Islet precursor cell (in vitro differentiated cells): ENCODE results near the gene SURF4.
A peak's percentile ranks its signal among the peaks of the same experiment; 100 is the strongest.
"Not testable (repeated sequence)": the region's sequence is repeated elsewhere in the genome, so short reads cannot be mapped to it uniquely, and the experiment has no call there.

ENCODE experiments used
- DNase-seq: peaks from one replicate; pipeline ENCODE4 v3.0.0-alpha.2; 2018

SURF4 gene

DNA sequence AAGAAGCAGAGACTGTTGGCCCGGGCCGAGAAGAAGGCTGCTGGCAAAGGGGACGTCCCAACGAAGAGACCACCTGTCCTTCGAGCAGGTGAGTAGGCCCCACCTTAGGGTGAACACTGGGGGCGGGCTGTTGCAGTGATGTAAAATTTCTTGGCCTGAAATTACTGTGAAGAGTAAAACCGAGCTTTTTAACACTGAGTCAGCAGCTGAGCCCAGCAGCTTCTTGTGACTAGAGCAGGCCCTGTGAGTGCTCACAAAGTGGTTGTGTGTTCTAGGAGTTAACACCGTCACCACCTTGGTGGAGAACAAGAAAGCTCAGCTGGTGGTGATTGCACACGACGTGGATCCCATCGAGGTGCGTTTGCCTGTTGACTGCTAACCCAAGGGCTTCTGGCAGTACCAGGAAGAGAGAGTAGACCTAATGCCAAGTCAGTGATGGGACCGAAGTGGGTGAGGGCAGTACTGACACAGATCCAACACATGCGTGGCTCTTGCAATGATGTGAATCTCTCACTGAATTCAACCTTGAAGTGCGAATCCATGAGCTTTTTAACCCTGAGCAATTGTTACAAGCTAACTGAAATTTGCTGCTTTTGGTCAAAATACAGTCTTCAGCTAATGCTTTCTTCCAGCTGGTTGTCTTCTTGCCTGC is 25.8 kb downstream of the SURF4 start:
- DNase-seq, result no peak

DNA sequence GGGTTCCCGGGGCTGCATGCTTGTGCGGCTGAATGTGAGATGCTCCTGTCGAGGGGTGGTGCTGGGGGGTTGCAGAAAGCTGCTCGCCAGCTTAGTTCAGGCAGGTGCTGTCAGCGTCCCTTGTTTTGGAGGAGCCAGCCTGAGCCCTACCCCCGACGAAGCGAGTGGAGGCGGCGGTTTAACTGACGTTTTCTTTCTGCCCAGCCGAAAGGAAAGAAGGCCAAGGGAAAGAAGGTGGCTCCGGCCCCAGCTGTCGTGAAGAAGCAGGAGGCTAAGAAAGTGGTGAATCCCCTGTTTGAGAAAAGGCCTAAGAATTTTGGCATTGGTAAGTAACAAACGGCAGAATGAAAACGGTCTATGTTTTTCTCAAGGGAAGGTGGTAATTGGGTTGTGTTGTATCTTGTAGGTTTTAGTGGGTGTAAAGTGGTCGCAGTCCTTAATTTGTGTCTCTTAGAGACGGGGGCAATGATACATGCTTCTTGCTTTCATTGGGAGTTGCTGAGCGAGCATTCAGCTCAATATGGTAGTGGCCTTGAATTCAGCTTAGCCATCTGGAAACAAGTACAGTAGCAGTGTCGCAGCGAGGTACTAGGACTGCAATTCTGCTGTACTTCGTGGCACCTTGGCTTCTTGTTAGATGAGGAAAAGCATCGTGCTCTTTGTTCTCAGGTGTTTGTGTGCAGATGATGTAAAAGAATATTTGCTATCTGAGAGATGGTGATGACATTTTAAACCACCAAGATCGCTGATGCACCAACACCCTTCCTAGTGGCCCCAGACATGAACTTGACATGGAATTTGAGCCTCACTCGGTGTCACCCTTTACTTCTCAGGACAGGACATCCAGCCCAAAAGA is 26.9 kb downstream of the SURF4 start:
- no peak for DNase-seq

DNA sequence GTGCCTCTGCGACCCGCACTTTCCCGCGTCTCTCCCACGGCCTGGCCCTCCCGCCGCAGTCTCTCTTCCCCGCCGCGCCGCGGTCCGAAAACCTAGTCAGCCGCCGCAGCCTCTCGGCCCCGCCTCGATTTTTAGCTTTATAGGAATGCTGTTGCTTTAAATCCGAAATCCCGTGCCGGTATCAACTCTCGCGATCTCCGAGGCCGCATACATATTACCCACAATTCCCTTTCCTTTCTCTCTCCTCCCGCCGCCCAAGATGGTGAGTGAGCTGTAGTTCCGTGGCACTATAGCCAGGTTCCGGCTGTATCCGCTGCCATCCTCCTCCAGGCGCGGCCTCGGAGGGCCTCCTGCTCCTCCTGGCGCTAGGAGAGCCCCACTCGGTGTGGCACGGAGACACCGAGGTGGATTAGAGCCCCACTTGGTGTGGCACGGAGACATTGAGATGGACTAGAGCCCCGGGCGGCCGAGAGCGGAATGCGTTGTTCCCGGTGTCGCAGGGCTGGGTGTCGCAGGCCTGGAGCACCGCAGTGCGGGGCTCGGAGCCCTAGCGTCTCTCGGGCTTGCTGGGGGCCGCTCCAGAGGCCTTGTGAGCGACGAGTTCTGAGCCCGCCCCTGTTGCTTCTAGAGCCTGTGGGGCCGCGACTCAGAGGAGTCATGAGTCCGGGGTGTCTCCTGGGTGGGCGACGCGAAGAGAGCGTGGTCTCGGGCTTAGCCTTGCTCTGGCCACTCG is 27.7 kb downstream of the SURF4 start, which contains the start of the genes MED22 and RPL7A:
TSS of gene MED22 (minus strand) at position 147 of the 733 bp plus-strand sequence. CDS start 1,469 bp downstream, outside the sequence.
TSS of gene RPL7A (plus strand) at position 234 of the 733 bp plus-strand sequence. CDS start at position 260, 26 bp downstream.
- DNase-seq, result peak; percentile 97

DNA sequence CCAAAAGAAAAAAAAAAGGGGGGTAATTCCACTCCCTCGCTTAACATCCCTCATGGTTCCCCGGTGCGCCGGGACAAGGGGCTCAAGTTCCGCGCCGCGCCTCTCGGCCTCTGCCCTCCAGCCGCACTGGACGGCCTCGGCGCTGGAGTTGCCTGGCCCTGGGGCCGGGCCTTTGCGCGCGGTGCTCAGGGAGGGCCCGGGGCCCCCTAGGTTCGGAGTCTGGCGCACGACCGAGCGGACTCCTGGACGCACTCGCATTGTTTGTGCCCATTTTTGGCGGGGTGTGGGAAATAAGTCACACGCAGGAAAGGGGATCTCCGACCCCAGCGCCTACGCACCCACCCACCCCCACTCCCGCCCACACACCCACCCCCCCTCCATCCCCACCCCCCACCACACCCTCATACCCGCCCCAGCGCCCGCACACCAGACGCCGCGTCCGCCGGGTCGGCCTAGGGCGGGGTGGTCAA is 28.3 kb downstream of the SURF4 start:
- DNase-seq, result no peak

DNA sequence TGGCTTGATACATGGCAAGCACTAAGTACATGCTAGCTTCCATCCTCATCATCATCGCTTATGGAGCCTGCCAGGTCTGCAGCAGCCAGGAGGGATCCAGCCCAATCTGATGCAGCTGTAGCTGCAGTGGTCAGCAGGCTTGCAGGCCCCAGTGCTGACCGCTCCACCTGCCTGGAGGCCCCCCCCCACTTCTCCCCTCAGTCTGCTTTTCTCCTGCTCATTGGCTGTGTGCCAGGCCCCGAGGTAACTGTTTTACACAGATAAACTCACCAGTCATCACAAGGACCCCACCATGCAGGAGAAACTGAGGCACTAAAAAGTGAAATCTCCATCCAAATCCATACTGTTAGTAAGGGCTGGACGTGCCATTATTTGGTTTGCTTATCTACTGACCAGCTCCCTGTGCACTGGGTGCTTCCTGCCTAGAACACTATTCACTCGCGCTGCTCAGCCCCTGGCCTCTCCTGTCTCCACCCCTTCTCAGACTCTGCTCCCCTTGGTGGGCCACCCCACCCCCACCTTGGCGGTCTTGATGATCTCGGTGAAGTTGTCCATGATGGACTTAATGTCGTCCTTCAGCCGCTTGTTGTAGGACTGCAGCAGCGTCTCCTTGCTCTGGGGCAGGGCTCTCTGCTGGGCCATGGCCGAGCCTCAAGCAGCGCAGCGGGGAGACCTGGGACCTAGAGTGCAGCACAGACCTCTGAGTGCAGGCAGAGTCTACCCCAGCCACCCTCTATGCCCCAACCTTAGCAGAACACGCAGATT is 29.7 kb downstream of the SURF4 start:
- no peak for DNase-seq

DNA sequence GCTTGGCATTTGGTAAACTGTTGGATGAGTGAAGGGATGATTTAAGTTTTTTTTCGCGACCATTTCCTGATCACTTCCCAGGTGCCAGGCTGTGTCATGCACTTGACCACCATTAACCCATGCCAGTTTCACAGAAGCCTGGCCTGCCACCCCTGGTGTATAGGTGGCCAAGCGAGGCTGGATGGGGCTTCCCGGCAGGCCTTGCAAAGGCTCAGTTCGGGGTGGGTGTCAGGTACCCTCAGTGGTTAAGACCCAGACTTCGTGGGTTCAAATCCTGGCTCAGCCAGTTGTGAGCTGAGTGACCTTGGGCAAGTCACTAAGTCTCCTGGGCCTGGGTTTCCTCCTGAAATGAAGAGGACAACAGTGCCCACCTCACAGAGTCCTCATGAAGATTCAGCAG is 30.3 kb downstream of the SURF4 start:
- DNase-seq, result no peak

DNA sequence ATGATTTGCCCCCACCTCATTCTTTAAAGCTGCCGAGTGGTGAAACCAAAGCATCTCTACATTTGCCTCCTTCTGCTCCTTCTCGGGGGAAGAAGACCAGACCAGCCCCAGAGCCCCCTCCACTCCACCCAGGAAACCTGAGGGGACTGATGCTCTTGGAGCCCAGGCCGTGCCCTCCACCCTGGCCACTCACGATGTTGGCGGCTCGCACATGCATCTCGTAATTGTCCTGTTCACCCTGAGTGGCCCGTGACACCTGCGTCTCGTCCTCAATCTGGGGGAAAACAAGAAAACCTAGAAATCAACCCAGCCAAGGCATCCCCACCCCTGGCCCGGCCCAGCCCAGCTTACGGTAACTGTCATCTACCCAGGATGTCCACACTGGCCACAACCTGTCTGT is 30.9 kb downstream of the SURF4 start:
- DNase-seq, result no peak

DNA sequence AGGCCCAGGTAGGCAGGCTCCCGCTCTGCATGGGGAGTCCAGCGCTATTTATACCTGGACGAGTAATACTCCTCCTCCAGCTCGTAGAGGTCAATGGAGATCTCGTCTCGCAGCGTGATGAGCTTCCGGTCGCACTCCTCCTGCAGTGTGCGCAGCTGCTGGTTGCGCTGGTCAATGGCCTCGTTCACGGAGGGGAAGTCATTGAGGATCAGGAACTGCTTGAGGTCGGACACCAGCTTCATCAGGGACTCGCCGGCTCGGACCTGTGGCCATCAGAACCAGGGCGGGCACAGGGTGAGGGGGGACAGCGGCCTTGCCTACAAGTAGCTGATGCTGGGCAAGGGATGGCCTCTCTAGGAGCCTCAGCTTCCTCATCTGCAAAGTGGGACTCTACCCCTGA is 31.8 kb downstream of the SURF4 start:
- no peak for DNase-seq

DNA sequence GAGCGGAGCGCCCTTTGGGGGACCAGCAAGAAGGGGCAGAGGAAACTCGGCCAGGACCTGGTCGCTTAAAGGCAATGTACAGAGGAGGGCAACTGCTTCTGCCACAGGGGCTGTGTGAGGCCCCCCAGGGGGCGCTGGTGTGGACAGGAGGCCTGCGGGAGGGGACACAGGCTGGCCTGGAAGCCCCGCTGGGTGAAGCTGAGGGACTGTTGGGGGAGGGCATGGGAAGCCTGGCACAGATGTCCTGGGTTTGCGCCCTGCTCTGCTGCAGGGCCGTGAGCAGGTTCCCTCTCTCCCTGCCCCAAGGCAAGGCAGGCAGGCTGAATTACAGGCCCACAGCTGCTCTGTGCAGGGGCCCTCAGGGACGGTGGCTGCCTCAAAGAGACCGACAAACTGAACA is 33.3 kb downstream of the SURF4 start:
- no peak for DNase-seq

DNA sequence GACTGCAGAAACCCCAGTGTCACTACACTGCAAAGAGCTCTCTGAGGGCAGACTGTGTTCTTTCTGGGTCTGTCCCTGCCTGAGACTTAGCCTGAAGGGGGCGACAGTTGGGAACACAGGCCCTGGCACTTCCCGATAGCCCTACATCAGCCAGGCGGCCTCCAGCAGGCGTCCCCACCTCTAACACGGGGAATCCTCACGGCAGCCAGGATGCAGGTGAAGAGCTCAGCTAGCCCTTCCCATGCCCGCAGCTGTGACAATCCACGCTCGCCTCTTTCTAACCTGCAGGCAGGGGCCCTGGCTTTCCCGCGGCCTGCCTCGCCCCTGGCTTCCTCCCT is 33.8 kb downstream of the SURF4 start:
- peak; percentile 72 for DNase-seq

DNA sequence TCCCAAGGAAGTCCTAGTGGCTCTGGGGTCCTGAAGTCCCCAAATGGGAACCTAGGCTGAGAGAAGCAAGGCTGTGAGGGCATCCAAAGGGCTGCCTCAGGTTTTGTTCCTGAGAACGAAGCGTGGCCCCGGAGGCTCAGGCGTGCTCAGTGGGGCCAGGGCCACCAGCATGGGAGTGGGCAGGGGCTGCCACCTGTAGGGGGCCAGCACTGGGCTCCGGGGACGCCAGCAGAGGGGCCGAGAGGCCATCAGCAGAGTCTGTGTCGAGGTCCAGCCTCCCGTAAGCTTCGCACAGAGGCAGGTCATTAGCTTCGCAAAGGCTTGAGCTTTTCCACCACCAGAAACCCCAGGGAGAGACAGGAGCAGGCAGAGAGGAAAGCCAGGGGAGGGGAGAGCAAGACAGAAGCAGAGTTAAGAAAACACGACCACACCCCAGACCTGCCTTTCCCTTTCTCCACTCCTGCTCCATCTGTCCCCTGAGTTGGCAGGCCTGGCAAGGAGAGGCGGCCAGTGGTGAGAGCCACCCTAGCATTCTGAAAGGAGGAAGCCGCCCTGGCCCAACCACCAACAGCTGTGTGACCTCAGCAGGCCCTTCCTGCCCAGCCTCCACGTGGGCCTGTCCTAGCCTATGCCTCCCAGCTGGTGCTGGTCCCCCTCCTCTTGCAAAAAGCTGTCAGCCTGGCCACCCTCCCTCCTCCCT is 34.3 kb downstream of the SURF4 start:
- no peak for DNase-seq

DNA sequence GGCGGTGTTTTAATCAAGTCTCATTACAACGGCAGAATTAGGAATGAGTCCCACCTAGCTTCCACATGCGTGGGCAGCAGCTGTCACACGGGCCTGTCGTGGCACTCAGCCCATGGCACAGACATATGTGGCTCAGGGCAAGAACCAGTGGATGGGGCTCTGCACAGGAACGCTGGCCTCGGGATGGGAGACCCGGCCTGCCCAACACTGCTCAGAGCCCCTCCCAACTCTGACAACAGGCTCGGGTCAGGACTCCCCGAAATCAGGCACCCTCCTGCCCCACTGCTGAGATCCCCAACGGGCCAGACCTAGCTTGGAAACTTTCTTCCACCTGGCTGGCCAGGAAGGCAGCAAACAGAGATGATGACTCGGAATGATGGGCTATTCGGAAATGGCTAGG is 34.9 kb downstream of the SURF4 start:
- no peak for DNase-seq

DNA sequence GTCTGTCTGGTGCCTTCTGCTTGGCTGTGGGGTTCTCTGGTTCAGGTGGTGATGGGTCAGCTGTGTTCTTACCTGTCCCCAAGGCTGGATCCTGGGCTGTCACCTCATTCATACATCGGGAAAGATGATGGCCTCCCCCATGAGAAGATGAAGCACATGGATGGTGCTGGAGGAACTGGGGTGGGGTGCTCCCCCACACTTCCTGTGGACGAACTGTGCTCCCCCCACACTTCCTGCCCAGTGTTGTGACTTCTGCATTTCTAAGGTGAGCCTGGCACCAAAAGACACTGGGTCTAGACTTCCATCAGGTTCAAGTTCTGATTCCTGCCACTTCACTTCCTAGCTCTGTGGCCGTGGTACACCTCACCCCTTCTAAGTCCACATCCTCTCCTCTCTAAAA is 35.6 kb downstream of the SURF4 start:
- DNase-seq, result no peak

DNA sequence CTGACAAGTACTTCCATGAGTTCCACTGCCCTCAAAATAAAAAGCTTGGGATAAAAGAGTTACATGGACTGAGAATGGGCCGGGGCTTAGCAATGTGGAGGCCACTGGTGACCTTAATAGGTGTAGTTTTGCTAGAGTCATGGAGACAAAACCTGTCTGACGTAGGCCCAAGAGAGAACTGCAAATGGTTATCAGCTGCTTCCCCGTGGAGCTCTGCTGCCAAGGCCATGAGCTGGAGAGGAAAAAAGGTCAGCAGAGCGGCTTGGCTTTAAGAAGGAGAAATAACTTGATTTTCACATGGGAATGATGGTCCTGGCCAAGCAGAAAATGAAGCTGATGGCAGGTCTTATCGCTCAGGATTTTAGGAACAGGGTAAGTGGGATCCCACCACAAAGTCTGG is 36.2 kb downstream of the SURF4 start:
- no peak for DNase-seq

DNA sequence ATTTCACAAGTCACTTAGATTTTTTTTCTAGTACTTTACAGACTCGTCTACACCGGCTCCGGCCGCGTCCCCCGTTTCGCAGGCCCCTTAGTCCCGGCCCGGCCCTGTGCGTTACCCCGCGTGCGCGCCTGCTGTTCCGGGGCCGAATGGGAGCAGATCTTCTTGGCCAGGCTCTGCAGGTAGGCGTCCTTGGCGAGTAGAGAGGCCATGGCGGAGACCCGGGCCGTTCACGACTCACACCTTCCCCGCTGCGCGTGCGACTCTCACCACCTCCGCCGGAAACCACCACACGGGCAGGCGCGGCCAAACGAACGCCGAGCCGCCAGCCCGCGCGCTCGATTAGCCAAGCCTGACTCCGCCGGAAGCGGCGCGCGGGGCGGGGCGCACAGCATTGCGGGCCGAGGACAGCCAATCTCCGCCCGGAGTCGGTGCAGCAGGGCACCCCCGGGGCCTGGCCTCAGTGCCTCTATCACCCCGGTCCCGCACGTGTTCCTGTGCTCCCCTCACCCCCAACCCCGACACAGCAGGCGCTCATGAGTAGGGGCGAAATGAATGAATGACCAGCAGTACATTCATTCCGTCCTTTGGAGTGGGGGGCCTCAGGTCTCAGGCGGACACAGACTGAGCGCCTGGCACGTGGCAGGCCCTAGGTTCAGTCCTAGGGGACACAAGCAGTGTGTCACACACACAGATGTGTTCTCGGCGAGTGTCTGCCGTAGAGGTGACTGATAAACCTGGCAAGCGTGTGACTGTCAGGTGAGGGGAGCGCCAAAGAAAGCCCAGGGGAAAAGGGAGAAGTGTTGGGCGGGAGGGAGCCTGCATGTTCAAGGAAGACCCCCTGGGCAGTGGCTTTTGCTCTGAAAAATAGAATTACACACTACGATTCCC is 39.7 kb downstream of the SURF4 start, which contains the start of gene SURF6:
TSS of gene SURF6 (minus strand) at position 265 of the 888 bp plus-strand sequence. CDS start at position 209, 56 bp downstream.
- DNase-seq, result peak; percentile 93

DNA sequence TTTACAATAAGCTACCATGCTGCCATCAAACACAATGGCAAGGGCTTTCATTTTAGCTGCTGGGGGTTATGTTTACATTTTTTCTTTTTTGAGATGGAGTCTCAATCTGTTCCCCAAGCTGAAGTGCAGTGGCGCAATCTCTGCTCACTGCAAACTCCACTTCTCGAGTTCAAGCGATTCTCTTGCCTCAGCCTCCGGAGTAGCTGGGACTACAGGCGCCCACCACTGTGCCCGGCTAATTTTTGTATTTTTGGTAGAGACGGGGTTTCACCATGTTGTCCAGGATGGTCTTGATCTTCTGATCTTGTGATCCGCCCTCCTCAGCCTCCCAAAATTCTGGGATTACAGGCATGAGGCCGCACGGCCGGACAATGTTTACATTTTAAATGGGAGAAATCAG is 41.0 kb downstream of the SURF4 start:
- DNase-seq, result not testable (repeated sequence)

DNA sequence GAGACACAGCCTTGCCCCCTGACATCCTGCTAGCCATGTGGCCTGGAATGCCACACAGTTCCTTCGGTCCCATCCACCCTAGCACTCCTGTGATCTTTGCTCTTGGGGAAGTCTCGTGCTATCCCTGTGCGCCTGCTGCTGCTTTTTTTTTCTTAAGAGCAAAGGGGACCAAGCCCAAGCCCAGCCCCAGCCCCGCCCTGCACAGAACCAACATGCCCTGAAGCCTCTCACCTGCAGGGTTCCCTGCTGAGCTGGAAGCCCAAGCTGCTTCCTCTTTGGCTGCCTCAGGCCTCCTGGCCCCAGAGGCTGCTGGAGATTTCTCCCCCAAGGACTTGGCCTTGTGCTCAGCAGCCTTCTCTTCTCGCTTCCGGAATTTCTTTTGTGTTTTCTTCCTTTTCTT is 41.7 kb downstream of the SURF4 start:
- no peak for DNase-seq

DNA sequence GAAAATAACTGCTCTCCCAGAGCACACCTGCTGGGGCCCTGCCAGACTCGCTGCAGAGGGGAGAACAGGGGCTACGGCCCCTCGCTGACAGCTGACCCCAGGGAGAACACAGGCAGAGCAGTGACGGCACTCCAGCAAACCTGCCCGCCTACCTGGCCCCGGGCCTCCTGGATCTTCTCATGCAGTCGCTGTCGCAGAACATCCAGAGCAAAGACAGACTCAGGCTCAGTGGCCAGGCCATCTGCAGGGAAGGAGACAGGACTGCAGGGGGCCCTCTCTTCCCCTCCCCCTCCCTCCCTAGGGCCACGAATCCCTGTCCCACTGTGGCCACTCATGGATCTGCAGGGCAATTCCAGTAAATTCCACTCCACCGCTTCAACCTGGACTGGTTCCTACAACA is 42.3 kb downstream of the SURF4 start:
- no peak for DNase-seq

DNA sequence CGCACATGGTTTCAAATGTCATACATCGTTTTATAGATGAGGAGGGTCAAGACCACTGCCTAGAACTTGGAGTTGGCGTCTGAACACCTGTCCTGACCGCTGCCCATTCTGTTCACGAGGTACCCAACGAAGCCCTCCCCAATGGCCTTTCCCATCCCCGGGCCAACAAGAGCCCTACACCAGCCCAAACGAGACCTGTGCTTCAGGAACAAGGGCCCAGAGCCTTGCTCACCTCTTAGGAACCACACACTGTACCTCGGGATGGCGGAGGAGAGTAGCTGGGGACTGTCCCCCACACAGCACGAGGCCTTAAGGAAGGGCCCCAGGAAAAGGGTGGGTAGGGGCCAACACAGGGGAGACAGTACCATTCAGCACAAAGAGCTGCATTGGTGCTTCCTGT is 42.8 kb downstream of the SURF4 start:
- DNase-seq, result no peak

DNA sequence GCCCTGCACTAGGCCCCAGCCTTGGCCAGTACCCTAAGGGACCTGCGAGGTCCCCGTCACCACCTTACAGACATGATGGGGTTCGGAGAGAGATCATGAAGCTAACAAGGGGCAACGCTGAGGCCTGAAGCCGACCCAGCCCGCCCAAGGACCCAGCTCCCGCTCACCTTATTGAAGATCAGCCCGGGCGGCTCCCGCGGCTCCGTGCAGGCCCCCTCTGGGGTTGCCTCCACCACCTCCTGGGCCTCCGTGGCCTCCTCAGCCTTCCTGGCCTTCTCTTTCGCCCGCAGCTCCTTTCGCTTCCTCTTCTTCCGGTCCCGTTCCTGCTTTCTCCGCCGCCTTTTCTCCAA is 43.5 kb downstream of the SURF4 start:
- DNase-seq, result no peak
